GM21367 (cell line): ENCODE results near the gene CATSPER4.

Source experiments
- ATAC-seq: cut with Tn5 transposase; IDR thresholded peaks from one replicate; pipeline ENCODE4 v1.9.1; 2021; ENCODE audit not compliant: unreplicated experiment

The CATSPER4 gene

GRCh38 chr1:26234644-26235370 is 44.4 kb downstream of the CATSPER4 start:
- peak; percentile 4 for ATAC-seq

GRCh38 chr1:26237230-26237966 is 47.0 kb downstream of the CATSPER4 start:
- ATAC-seq: no peak

GRCh38 chr1:26239936-26240335 is 49.5 kb downstream of the CATSPER4 start:
- no peak for ATAC-seq
